ENCODE results near the gene FAM227A.
A peak's percentile ranks its signal among the peaks of the same experiment; 100 is the strongest.
"Not testable (repeated sequence)": the region's sequence is repeated elsewhere in the genome, so short reads cannot be mapped to it uniquely, and the experiment has no call there.

Gene FAM227A

GRCh38 chr22:38608992-38609750 lies 47.0 kb downstream of the FAM227A start:
- H3K4me1 ChIP-seq (ENCODE audit: insufficient read depth, low read length): no peaks in the 10 kb centered on the region
- no peaks in the 10 kb centered on the region for H3K36me3 ChIP-seq (ENCODE audit: insufficient read depth, low read depth, low read length)
- no peaks in the 10 kb centered on the region for H3K9me3 ChIP-seq (ENCODE audit: insufficient read depth, low read depth, low read length)
- no peak overlapping the region for H3K9ac ChIP-seq (ENCODE audit: low read depth, low read length)
- no peaks in the 10 kb centered on the region for H3K27me3 ChIP-seq (ENCODE audit: insufficient read depth, low read length)
- no peak overlapping the region for H3K4me3 ChIP-seq (ENCODE audit: low read length)
- H3K27ac ChIP-seq (ENCODE audit: low read length): no peak overlapping the region

- Histone ChIP-seq H3K27ac (ENCODE audit: low read length) (no peak overlapping the region), H3K27me3 (ENCODE audit: insufficient read depth, low read length) (no peaks in the 10 kb centered on the region), H3K9ac (ENCODE audit: low read depth, low read length) (no peak overlapping the region), H3K9me3 (ENCODE audit: insufficient read depth, low read depth, low read length) (no peaks in the 10 kb centered on the region), H3K36me3 (ENCODE audit: insufficient read depth, low read depth, low read length) (no peaks in the 10 kb centered on the region), H3K4me3 (ENCODE audit: low read length) (no peak overlapping the region), H3K4me1 (ENCODE audit: insufficient read depth, low read length) (no peaks in the 10 kb centered on the region)
Observed at GRCh38 chr22:38607680-38608079, 48.5 kb downstream of the FAM227A start.

DNA sequence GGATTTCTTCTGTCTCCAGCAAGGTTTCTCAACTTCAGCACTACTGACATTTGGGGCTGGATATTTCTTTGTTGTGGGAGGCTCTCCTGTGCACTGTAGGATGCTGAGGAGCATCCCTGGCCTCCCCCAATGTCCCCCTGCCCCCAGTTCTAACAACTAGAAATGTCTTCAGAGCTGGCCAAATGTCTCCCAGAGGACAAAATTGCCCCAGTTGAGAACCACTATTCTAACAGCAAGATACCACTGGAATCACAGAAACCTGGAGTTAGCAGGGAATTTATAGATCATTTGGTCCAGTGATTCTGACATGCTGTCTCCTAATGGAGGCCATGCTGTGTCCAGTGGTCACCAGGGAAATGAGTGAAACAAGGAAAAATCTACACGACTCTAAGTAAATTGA lies 54.0 kb downstream of the FAM227A start:
- Histone ChIP-seq H3K9ac (ENCODE audit: low read depth, low read length) (no peak overlapping the region), H3K27ac (ENCODE audit: low read length) (no peak overlapping the region), H3K4me3 (ENCODE audit: low read length) (no peak overlapping the region), H3K4me1 (ENCODE audit: insufficient read depth, low read length) (no peaks in the 10 kb centered on the region), H3K9me3 (ENCODE audit: insufficient read depth, low read depth, low read length) (no peaks in the 10 kb centered on the region), H3K36me3 (ENCODE audit: insufficient read depth, low read depth, low read length) (0 out of 2 replicates have a peak, but pooled peaks cover 6% of the 10 kb centered on the region), H3K27me3 (ENCODE audit: insufficient read depth, low read length) (no peaks in the 10 kb centered on the region)

DNA sequence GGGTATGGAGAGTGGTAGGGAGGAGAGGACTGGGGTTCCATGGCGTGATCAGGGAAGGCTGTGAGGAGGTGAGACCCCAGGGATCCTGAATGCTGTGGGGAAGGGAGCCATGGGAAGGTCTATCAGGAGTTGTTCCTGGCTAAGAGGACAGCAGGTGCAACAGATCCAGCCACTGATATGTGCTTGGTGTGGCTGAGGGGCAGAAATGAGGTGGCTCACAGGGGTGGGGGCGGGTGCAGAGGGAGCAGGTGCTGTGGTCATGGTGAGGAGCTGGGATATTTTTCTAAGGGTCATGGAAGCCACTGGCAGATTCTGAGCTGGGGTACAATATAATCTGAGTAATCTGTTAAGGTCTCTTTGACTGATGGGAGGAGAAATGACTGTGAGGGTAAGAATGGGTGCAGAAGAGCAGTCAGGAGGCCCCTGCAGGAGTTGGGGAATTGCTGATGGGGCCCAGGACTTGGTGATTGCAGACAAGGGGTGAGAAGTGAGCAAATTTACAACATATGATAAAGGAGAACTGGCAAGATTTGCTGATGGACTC lies 54.9 kb downstream of the FAM227A start:
- Histone ChIP-seq H3K4me1 (ENCODE audit: insufficient read depth, low read length) (no peaks in the 10 kb centered on the region), H3K9ac (ENCODE audit: low read depth, low read length) (no peak overlapping the region), H3K27ac (ENCODE audit: low read length) (no peak overlapping the region), H3K4me3 (ENCODE audit: low read length) (no peak overlapping the region), H3K9me3 (ENCODE audit: insufficient read depth, low read depth, low read length) (no peaks in the 10 kb centered on the region), H3K36me3 (ENCODE audit: insufficient read depth, low read depth, low read length) (0 out of 2 replicates have a peak, but pooled peaks cover 12% of the 10 kb centered on the region), H3K27me3 (ENCODE audit: insufficient read depth, low read length) (no peaks in the 10 kb centered on the region)

- H3K27ac ChIP-seq (ENCODE audit: low read length): no peak overlapping the region
- H3K9me3 ChIP-seq (ENCODE audit: insufficient read depth, low read depth, low read length): no peaks in the 10 kb centered on the region
- no peak overlapping the region for H3K4me3 ChIP-seq (ENCODE audit: low read length)
- H3K4me1 ChIP-seq (ENCODE audit: insufficient read depth, low read length): no peaks in the 10 kb centered on the region
- H3K27me3 ChIP-seq (ENCODE audit: insufficient read depth, low read length): no peaks in the 10 kb centered on the region
- 0 out of 2 replicates have a peak, but pooled peaks cover 12% of the 10 kb centered on the region for H3K36me3 ChIP-seq (ENCODE audit: insufficient read depth, low read depth, low read length)
- no peak overlapping the region for H3K9ac ChIP-seq (ENCODE audit: low read depth, low read length)
Observed at GRCh38 chr22:38599466-38599865, 56.7 kb downstream of the FAM227A start.

DNA sequence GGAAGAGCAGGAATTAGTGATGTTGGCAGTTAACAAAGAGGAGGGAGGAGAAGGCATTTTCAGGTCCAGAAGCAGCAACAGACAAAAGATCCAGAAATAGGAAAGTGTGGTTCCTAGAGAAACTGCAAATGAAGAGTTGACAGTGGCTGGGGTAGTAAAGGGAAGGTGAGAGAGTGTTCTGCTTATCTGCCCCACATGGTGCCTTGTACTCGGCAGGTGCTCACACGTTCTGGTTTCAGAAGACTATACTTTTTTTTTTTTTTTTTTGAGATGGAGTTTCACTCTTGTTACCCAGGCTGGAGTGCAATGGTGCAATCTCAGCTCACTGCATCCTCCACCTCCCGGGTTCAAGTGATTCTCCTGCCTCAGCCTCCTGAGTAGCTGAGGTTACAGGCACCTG lies 73.3 kb downstream of the FAM227A start:
- H3K4me1 ChIP-seq (ENCODE audit: insufficient read depth, low read length); H3K36me3 ChIP-seq (ENCODE audit: insufficient read depth, low read depth, low read length); H3K27me3 ChIP-seq (ENCODE audit: insufficient read depth, low read length); H3K9ac ChIP-seq (ENCODE audit: low read depth, low read length); H3K27ac ChIP-seq (ENCODE audit: low read length); H3K9me3 ChIP-seq (ENCODE audit: insufficient read depth, low read depth, low read length); H3K4me3 ChIP-seq (ENCODE audit: low read length): not testable (repeated sequence)

DNA sequence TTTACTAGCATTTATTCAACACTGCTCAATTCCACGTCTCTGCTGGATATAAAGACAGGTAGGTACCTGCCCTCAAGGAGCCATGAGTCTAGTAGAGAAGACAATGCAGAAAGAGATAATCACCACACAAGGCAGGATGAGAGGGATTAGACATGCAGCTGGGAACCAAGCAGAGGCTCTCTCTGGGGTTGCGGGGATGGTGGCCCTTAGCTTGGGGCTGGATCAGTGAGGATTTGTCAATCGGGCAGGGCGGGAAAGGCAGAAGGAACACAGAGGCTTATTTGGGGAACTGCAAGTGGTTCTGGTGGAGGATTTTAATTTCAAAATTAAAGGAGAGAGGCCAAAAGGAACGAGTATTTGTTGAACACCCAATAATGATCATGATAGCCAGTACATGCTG lies 77.7 kb downstream of the FAM227A start:
- Histone ChIP-seq H3K9me3 (ENCODE audit: insufficient read depth, low read depth, low read length) (no peaks in the 10 kb centered on the region), H3K9ac (ENCODE audit: low read depth, low read length) (no peak overlapping the region), H3K36me3 (ENCODE audit: insufficient read depth, low read depth, low read length) (no peaks in the 10 kb centered on the region), H3K27ac (ENCODE audit: low read length) (no peak overlapping the region), H3K4me1 (ENCODE audit: insufficient read depth, low read length) (no peaks in the 10 kb centered on the region), H3K4me3 (ENCODE audit: low read length) (no peak overlapping the region), H3K27me3 (ENCODE audit: insufficient read depth, low read length) (no peaks in the 10 kb centered on the region)

DNA sequence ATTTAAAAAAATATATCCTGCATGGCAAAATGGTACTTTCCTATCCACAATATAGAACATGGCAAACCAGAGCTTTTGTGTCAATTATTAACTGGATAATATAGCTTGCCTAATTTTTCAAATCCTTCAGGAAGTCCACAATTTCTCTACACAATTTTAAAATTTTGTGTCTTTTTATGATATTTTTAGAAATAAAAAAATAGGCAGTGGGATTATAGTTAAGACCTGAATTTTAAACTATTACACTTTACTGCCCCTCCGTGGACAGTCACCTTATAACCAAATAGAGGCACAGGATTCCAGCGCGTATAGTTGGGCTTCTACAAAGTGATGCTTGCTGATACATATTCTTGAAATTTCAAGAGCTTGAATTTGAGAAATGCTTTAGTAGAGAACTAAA lies 84.1 kb downstream of the FAM227A start:
- no peak overlapping the region for H3K4me3 ChIP-seq (ENCODE audit: low read length)
- H3K4me1 ChIP-seq (ENCODE audit: insufficient read depth, low read length): peaks cover 12% of the 10 kb centered on the region
- no peaks in the 10 kb centered on the region for H3K27me3 ChIP-seq (ENCODE audit: insufficient read depth, low read length)
- no peaks in the 10 kb centered on the region for H3K9me3 ChIP-seq (ENCODE audit: insufficient read depth, low read depth, low read length)
- H3K27ac ChIP-seq (ENCODE audit: low read length): no peak overlapping the region
- H3K36me3 ChIP-seq (ENCODE audit: insufficient read depth, low read depth, low read length): no peaks in the 10 kb centered on the region
- no peak overlapping the region for H3K9ac ChIP-seq (ENCODE audit: low read depth, low read length)

DNA sequence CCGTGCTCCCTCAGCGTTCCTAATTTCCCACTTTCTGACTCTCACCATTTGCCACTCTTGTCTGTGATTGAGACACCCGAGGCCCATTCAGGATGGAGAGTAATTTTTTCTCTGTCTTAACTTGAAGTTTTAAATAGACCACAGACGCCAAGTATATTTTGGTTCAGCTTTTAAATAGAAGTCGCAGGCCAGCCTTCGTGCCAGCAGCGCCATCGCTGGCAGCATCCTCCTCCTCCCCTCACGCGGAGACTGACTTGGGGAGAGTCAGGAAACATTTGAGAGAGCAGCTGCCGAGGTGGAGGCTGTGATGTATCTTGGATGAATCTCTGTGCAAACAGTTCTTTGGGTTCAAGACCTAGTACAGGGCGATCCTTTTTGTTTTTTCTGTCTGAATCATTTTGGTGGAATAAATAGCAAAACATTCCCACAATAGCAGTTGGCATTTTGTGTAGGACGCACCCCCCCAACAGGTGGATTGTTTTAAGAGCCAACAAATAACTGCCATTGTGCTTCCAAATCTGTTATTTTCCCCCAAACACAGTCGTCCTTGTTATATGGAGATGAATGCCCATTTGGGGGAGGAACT lies 85.3 kb downstream of the FAM227A start:
- Histone ChIP-seq H3K27ac (ENCODE audit: low read length) (peak overlapping the region; percentile 1), H3K36me3 (ENCODE audit: insufficient read depth, low read depth, low read length) (no peaks in the 10 kb centered on the region), H3K4me1 (ENCODE audit: insufficient read depth, low read length) (peaks cover 12% of the 10 kb centered on the region), H3K9ac (ENCODE audit: low read depth, low read length) (peak overlapping the region; percentile 66), H3K4me3 (ENCODE audit: low read length) (peak overlapping the region; percentile 67), H3K9me3 (ENCODE audit: insufficient read depth, low read depth, low read length) (no peaks in the 10 kb centered on the region), H3K27me3 (ENCODE audit: insufficient read depth, low read length) (no peaks in the 10 kb centered on the region)

GRCh38 chr22:38569972-38570778 lies 86.0 kb downstream of the FAM227A start, which contains the start of gene DMC1:
Gene DMC1, minus strand, starts transcription at chr22:38570183. Its CDS starts 1,927 bp downstream, at chr22:38568256.
- Histone ChIP-seq H3K9me3 (ENCODE audit: insufficient read depth, low read depth, low read length) (no peaks in the 10 kb centered on the region), H3K9ac (ENCODE audit: low read depth, low read length) (peak within 1 kb of the TSS; percentile 95), H3K36me3 (ENCODE audit: insufficient read depth, low read depth, low read length) (no peaks in the 10 kb centered on the region), H3K4me3 (ENCODE audit: low read length) (peak within 1 kb of the TSS; percentile 84), H3K4me1 (ENCODE audit: insufficient read depth, low read length) (peaks cover 12% of the 10 kb centered on the region), H3K27ac (ENCODE audit: low read length) (peak within 1 kb of the TSS; percentile 86), H3K27me3 (ENCODE audit: insufficient read depth, low read length) (no peaks in the 10 kb centered on the region)

- Histone ChIP-seq H3K9me3 (ENCODE audit: insufficient read depth, low read depth, low read length) (no peaks in the 10 kb centered on the region), H3K27ac (ENCODE audit: low read length) (peak overlapping the region; percentile 86), H3K9ac (ENCODE audit: low read depth, low read length) (peak overlapping the region; percentile 95), H3K4me3 (ENCODE audit: low read length) (peak overlapping the region; percentile 84), H3K36me3 (ENCODE audit: insufficient read depth, low read depth, low read length) (no peaks in the 10 kb centered on the region), H3K27me3 (ENCODE audit: insufficient read depth, low read length) (no peaks in the 10 kb centered on the region), H3K4me1 (ENCODE audit: insufficient read depth, low read length) (peaks cover 12% of the 10 kb centered on the region)
Observed at GRCh38 chr22:38569181-38569971, 86.8 kb downstream of the FAM227A start.

Data from iPS-20b (cell line).